Colonic mucosa (tissue), 4 donors: ENCODE results near the gene TUBD1. TPM values are rescaled to one million over a fixed set of nuclear protein-coding genes. Genes with fewer than 3 reads are reported as not detected.
"Not testable (repeated sequence)": the region's sequence is repeated elsewhere in the genome, so short reads cannot be mapped to it uniquely, and the experiment has no call there.

ENCODE experiments used
- DNase-seq: peaks from one replicate; pipeline ENCODE4 v3.0.0-alpha.2; 2020
- H3K27ac ChIP-seq: fragments of 200-600 bp; one replicate; pipeline ENCODE4 v1.8.0; 2021
- H3K27me3 ChIP-seq: fragments of 200-600 bp; one replicate; pipeline ENCODE4 v1.8.0; 2021
- H3K36me3 ChIP-seq: fragments of 200-600 bp; one replicate; pipeline ENCODE4 v1.8.0; 2021
- H3K4me1 ChIP-seq: fragments of 200-600 bp; one replicate; pipeline ENCODE4 v1.8.0; 2021; ENCODE audit warnings: mild to moderate bottlenecking
- H3K4me3 ChIP-seq: fragments of 200-600 bp; one replicate; pipeline ENCODE4 v1.8.0; 2021
- H3K9ac ChIP-seq, 2 donors: one replicate each; pipeline ENCODE4 v1.7.0; 2013; ENCODE audit warnings: control low read depth in 2 of 2, low read depth in 2 of 2, low read length in 2 of 2
- H3K9me3 ChIP-seq: fragments of 200-600 bp; one replicate; pipeline ENCODE4 v1.8.0; 2021
- CTCF ChIP-seq: fragments of 200-600 bp; IDR thresholded peaks from one replicate; pipeline ENCODE4 v1.8.0; 2022; ENCODE audit warnings: antibody characterized with exemption, mild to moderate bottlenecking
- intact Hi-C: fragments of 100-400 bp; cut with DNase I; formaldehyde crosslinking; loops from one replicate; pipeline ENCODE4 v1.14.1; 2022
- total RNA-seq, 2 donors: library from RNA; stranded (reverse); fragmentation: NEBNext Ultra II Directional in 1 of 2; extraction: Animal tissue kit (Norgen Biotek cat#: 25700) in 1 of 2; gene quantifications; one replicate each; pipeline ENCODE4 v1.2.1, GENCODE V29; 2021
- donor health status: healthy.
- donor health status: DM: no; HTN: no; CAD: no.
- donor health status: DM: no; HTN: no; CAD: no.

TUBD1 gene
- total RNA-seq, 2 donors from 2014 or later = 5.9 to 7.9 TPM

DNA sequence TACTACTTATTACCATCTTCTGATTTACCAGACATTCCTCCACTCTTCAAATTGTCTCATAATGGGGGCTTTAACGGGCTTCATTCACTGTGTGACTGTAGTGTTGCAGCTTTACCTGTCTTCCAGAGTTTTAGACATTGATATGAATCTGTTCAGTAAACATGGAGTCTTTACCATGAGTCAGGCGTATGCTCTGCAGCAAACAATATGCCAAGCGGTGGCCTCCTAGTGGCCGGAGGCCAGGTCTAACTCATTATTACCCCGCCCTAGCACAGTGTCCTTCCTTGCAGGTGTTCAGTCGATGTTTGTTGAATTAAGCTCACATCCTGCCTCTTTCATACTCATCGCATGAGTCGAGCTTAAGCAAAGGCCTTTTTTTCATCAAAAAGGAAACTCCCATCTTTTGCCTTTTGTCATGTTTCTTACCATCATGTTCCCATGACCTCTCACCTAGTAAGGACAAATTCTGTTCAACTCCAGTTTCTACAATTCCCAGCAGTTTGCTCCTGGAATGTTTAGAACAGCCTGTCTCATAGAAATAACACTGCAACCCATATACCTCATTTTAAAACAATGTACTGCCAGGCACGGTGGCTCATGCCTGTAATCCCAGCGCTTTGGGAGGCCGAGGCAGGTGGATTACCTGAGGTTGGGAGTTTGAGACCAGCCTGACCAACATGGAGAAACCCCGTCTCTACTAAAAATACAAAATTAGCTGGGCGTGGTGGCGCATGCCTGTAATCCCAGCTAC lies 39.4 kb downstream of the TUBD1 start:
- H3K27me3 ChIP-seq = no peaks in the 10 kb centered on the region
- no peak overlapping the region for H3K9ac ChIP-seq
- no peak overlapping the region for H3K4me3 ChIP-seq
- peak overlapping the region; percentile 100 for H3K27ac ChIP-seq
- TF ChIP-seq CTCF = peak; percentile 51
- H3K4me1 ChIP-seq = peaks cover 12% of the 10 kb centered on the region
- no peaks in the 10 kb centered on the region for H3K36me3 ChIP-seq
- H3K9me3 ChIP-seq = no peaks in the 10 kb centered on the region
- DNase-seq = peak; percentile 80
- intact Hi-C loops = no loop called here

GRCh38 chr17:59852847-59853167 lies 39.9 kb downstream of the TUBD1 start:
- H3K36me3 ChIP-seq, H3K27me3 ChIP-seq, H3K4me3 ChIP-seq, DNase-seq, H3K9ac ChIP-seq, H3K9me3 ChIP-seq, intact Hi-C loops: not testable (repeated sequence)
- Histone ChIP-seq H3K4me1 (peaks cover 13% of the 10 kb centered on the region), H3K27ac (peak overlapping the region; percentile 100)

GRCh38 chr17:59851439-59852375 lies 41.0 kb downstream of the TUBD1 start:
- DNase-seq = peak; percentile 52
- Histone ChIP-seq H3K9ac (peak overlapping the region in 1 of 2 donors; percentile 73), H3K27me3 (no peaks in the 10 kb centered on the region), H3K36me3 (no peaks in the 10 kb centered on the region), H3K4me1 (peaks cover 23% of the 10 kb centered on the region), H3K4me3 (no peak overlapping the region), H3K9me3 (no peaks in the 10 kb centered on the region), H3K27ac (peak overlapping the region; percentile 100)
- TF ChIP-seq CTCF = no peak
- intact Hi-C loops = no loop called here

DNA sequence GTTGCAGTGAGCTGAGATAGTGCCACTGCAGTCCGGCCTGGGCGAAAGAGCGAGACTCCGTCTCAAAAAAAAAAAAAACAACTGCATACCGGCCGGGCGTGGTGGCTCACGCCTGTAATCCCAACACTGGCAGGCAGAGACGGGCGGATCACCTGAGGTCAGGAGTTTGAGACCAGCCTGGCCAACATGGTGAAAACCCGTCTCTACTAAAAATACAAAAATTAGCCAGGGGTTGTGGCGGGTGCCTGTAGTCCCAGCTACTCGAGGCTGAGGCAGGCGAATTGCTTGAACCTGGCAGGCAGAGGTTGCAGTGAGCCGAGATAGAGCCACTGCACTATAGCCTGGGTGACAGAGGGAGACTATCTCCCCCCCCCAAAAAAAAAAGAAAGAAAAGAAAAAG lies 42.4 kb downstream of the TUBD1 start:
- peak overlapping the region; percentile 100 for H3K27ac ChIP-seq
- H3K27me3 ChIP-seq, intact Hi-C loops, H3K9me3 ChIP-seq, H3K36me3 ChIP-seq, H3K4me3 ChIP-seq: not testable (repeated sequence)
- peaks cover 30% of the 10 kb centered on the region for H3K4me1 ChIP-seq
- DNase-seq = peak; percentile 39
- peak overlapping the region in 1 of 2 donors; percentile 96 for H3K9ac ChIP-seq

DNA sequence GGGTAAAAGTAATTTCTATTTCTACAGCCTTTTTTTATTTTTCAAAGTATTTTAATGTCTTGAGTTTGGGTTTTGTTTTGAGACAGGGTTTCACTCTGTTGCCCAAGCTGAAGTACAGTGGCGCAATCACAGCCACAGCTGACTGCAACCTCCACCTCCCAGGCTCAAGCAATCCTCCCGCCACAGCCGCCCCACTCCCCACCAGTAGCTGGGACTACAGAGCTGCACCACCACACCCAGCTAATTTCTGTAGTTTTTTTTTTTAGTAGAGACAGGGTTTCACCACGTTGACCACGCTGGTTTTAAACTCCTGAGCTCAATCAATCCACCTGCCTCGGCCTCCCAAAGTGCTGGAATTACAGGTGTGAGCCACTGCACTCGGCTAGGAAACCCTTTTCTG lies 44.0 kb downstream of the TUBD1 start:
- H3K4me3 ChIP-seq = no peak overlapping the region

GRCh38 chr17:59848385-59848668 lies 44.4 kb downstream of the TUBD1 start:
- Histone ChIP-seq H3K9me3 (no peaks in the 10 kb centered on the region), H3K4me1 (peaks cover 33% of the 10 kb centered on the region), H3K9ac (peak overlapping the region in 1 of 2 donors; percentile 96), H3K36me3 (no peaks in the 10 kb centered on the region), H3K4me3 (peak overlapping the region; percentile 4), H3K27me3 (no peaks in the 10 kb centered on the region), H3K27ac (peak overlapping the region; percentile 100)
- DNase-seq = peak; percentile 35
- intact Hi-C loops = no loop called here
- no peak for TF ChIP-seq CTCF

More for the DNA sequence above, 44.0 kb downstream of the TUBD1 start:
- peak; percentile 79 for DNase-seq
- H3K9me3 ChIP-seq = no peaks in the 10 kb centered on the region
- intact Hi-C loops = no loop called here
- H3K36me3 ChIP-seq = no peaks in the 10 kb centered on the region
- peak overlapping the region; percentile 100 for H3K27ac ChIP-seq
- H3K27me3 ChIP-seq = no peaks in the 10 kb centered on the region
- H3K9ac ChIP-seq = peak overlapping the region; percentile 37 to 96
- peaks cover 36% of the 10 kb centered on the region for H3K4me1 ChIP-seq
- no peak for TF ChIP-seq CTCF
